Gastroesophageal sphincter (tissue), 4 donors: ENCODE data around the gene RIOK3. TPM values are rescaled to one million over a fixed set of nuclear protein-coding genes. Genes with fewer than 3 reads are reported as not detected.
"Not testable (repeated sequence)": the region's sequence is repeated elsewhere in the genome, so short reads cannot be mapped to it uniquely, and the experiment has no call there.

ENCODE experiments used
- ATAC-seq: fragments of 150-250 bp; one replicate; pipeline ENCODE4 v1.9.1; 2016; ENCODE audit warnings: mild to moderate bottlenecking, moderate library complexity
- H3K27ac ChIP-seq, 4 donors: fragments of 200-600 bp; sonication (generic) in 3 of 4; 1 replicate in 3 of 4; 2 replicates in 1 of 4; pipeline ENCODE4 v1.5.1; 2016 to 2019
- H3K27me3 ChIP-seq: fragments of 200-600 bp; sonication (generic); one replicate; pipeline ENCODE4 v1.5.1; 2019
- H3K36me3 ChIP-seq, 2 donors: fragments of 200-600 bp; sonication (generic); one replicate each; pipeline ENCODE4 v1.5.1; 2019; ENCODE audit warnings: control low read depth in 1 of 2
- H3K4me1 ChIP-seq, 3 donors: fragments of 200-600 bp; sonication (generic); 1 replicate in 2 of 3; 2 replicates in 1 of 3; pipeline ENCODE4 v1.5.1; 2016 to 2019; ENCODE audit warnings: control low read depth in 2 of 3
- H3K4me3 ChIP-seq, 2 donors: fragments of 200-600 bp; sonication (generic); one replicate each; pipeline ENCODE4 v1.5.1; 2019; ENCODE audit warnings: mild to moderate bottlenecking in 1 of 2, moderate library complexity in 1 of 2
- H3K9me3 ChIP-seq, 3 donors: fragments of 200-600 bp; sonication (generic); one replicate each; pipeline ENCODE4 v1.5.1; 2017 to 2019; ENCODE audit warnings: control low read depth in 2 of 3
- EP300 ChIP-seq: sonication (generic); formaldehyde crosslinking; IDR thresholded peaks from one replicate; pipeline ENCODE4 v1.6.1; 2017; ENCODE audit warnings: antibody characterized with exemption, mild to moderate bottlenecking
- POLR2A ChIP-seq, 2 donors: fragments of 450-650 bp; IDR thresholded peaks; one replicate each; pipeline ENCODE4 v1.6.1; 2017; ENCODE audit warnings: antibody characterized with exemption in 2 of 2, mild to moderate bottlenecking in 2 of 2, moderate library complexity in 1 of 2
- POLR2AphosphoS5 ChIP-seq: sonication (generic); formaldehyde crosslinking; IDR thresholded peaks from one replicate; pipeline ENCODE4 v1.6.1; 2017; ENCODE audit warnings: antibody characterized with exemption
- WGBS, 2 donors: methylation state at CpG; one replicate each; pipeline ENCODE4 v1.1.5; 2018; ENCODE audit warnings: low coverage in 1 of 2; 5-methylcytosine and 5-hydroxymethylcytosine counted together
- total RNA-seq, 4 donors: library from RNA; depleted of rRNA; stranded (reverse); fragments of >200 nt; gene quantifications; one replicate each; pipeline ENCODE4 v1.1.0, GENCODE V29; 2016
- TF ChIP-seq, protein P1 (sequence below), 4 experiments: fragments of 200-600 bp in 2 of 4; fragments of 450-650 bp in 2 of 4; sonication (generic) in 1 of 4; IDR thresholded peaks; one replicate each; pipeline ENCODE4 v1.5.1; 2017 to 2019; ENCODE audit warnings: antibody characterized with exemption in 4 of 4, mild to moderate bottlenecking in 2 of 4, moderate library complexity in 2 of 4

Gene RIOK3
- total RNA-seq, 4 donors from 2014 or later, result 30.8 to 84.1 (median 51.3) TPM

DNA sequence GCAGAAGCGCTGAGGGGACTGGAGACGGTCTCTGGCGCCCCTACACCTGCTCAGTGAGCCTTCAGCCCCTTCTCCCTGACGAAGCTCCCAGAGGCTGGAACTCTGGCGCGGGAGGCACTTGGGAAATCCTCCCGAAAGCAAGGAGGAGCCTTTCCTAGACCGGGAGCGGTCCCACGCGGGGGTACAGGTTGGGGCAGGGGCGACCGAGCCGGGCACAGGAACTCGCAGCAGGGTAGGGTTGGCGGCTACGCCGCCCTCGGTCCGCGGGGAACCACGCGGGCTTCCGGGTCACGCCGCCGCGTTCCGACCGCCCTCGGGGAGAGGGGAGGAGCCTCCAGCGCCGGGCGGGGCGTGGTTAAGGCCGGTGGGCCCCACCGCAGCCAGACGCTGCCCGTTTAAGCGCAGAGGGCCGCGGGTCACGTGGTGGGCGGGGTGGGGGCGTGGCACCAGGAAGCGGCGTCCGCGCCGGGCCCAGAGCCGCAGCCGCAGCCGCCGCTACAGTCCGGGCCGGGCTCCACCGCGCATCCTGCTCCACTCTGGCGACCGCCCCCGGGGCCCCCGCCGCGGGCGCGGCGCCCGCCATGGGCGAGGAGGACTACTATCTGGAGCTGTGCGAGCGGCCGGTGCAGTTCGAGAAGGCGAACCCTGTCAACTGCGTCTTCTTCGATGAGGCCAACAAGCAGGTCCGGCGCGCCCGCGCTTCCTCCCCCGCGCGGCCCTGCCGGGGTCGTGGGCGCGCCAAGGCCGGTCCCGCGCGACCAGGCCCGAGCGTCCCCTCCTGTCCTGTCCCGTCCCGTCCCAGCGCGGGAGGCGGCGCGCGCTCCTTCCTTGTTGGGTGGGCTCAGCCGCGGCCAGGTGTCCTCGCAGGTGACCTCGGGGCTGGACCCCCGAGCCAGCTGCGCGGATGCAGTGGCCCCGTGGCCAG is 50.2 kb downstream of the RIOK3 start, which contains the start of gene RMC1:
Gene RMC1, plus strand, starts transcription at position 474 of the 925 bp plus-strand sequence. Its CDS starts 108 bp downstream, at position 582.
- H3K27me3 ChIP-seq, result no peaks in the 10 kb centered on the region
- peak within 1 kb of the TSS; percentile 92 to 98 for H3K4me3 ChIP-seq
- WGBS, 2 donors, result 0% methylated on average over 3 to 9 of the region's 110 CpGs
- peaks cover 6 to 54% (median 10%) of the 10 kb centered on the region in 3 donors for H3K4me1 ChIP-seq
- H3K27ac ChIP-seq, result peak within 1 kb of the TSS; percentile 84 to 96 (median 92)
- no peaks in the 10 kb centered on the region for H3K9me3 ChIP-seq
- ATAC-seq, result peak; percentile 98
- TF ChIP-seq POLR2AphosphoS5 (peak; percentile 71), EP300 (no peak), POLR2A (IDR thresholded peaks at IDR 0.05) (peak; percentile 74 to 91)
- TF ChIP-seq, protein P1, sequence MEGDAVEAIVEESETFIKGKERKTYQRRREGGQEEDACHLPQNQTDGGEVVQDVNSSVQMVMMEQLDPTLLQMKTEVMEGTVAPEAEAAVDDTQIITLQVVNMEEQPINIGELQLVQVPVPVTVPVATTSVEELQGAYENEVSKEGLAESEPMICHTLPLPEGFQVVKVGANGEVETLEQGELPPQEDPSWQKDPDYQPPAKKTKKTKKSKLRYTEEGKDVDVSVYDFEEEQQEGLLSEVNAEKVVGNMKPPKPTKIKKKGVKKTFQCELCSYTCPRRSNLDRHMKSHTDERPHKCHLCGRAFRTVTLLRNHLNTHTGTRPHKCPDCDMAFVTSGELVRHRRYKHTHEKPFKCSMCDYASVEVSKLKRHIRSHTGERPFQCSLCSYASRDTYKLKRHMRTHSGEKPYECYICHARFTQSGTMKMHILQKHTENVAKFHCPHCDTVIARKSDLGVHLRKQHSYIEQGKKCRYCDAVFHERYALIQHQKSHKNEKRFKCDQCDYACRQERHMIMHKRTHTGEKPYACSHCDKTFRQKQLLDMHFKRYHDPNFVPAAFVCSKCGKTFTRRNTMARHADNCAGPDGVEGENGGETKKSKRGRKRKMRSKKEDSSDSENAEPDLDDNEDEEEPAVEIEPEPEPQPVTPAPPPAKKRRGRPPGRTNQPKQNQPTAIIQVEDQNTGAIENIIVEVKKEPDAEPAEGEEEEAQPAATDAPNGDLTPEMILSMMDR (IDR thresholded peaks at IDR 0.05), result peak in 2 of 4 experiments; percentile 2 to 51
- H3K36me3 ChIP-seq, result peaks cover 0 to 22% of the 10 kb centered on the region in 2 donors

GRCh38 chr18:23503963-23504344 is 50.9 kb downstream of the RIOK3 start:
- peak overlapping the region; percentile 92 to 98 for H3K4me3 ChIP-seq
- H3K9me3 ChIP-seq, result no peaks in the 10 kb centered on the region
- H3K27ac ChIP-seq, result peak overlapping the region; percentile 36 to 96 (median 92)
- TF ChIP-seq EP300, result no peak
- no peak for ATAC-seq
- no peaks in the 10 kb centered on the region for H3K27me3 ChIP-seq
- 2 to 3% methylated on average over 15 to 16 of the region's 21 CpGs for WGBS, 2 donors
- peaks cover 0 to 28% of the 10 kb centered on the region in 2 donors for H3K36me3 ChIP-seq
- H3K4me1 ChIP-seq, result peaks cover 6 to 54% (median 10%) of the 10 kb centered on the region in 3 donors

- TF ChIP-seq, protein P1 (IDR thresholded peaks at IDR 0.05), result no peak
- TF ChIP-seq EP300, result no peak
- Histone ChIP-seq H3K27me3 (no peaks in the 10 kb centered on the region), H3K27ac (peak overlapping the region in 1 of 4 donors; percentile 92), H3K36me3 (peaks cover 0 to 35% of the 10 kb centered on the region in 2 donors), H3K9me3 (no peaks in the 10 kb centered on the region), H3K4me1 (peaks cover 6 to 54% (median 10%) of the 10 kb centered on the region in 3 donors), H3K4me3 (peak overlapping the region in 1 of 2 donors; percentile 98)
- ATAC-seq, result no peak
- WGBS, 2 donors, result 84 to 100% methylated on average over 1 to 2 of the region's 3 CpGs
Observed at GRCh38 chr18:23504720-23505119, 51.6 kb downstream of the RIOK3 start.

DNA sequence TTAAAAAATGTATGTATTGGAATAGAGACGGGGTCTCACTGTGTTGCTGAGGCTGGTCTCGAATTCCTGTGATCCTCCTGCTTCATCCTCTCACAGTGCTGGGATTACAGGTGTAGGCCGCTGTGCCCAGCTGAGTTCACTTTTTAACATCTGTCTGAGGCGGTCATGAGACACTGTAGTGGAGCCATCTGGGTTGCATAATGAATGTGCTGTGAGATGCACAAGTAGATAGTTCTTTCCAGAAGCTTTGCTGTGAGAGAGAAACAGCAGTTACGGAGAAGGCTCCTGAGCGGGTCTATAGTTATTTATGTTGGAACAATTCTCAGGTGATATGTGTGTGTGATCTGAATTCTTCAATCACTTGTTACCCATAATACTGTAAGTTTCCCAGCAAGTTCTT is 53.3 kb downstream of the RIOK3 start:
- no peak overlapping the region for H3K27ac ChIP-seq
- WGBS, 2 donors, result 84 to 94% methylated on average over 5 to 6 of the region's 6 CpGs

DNA sequence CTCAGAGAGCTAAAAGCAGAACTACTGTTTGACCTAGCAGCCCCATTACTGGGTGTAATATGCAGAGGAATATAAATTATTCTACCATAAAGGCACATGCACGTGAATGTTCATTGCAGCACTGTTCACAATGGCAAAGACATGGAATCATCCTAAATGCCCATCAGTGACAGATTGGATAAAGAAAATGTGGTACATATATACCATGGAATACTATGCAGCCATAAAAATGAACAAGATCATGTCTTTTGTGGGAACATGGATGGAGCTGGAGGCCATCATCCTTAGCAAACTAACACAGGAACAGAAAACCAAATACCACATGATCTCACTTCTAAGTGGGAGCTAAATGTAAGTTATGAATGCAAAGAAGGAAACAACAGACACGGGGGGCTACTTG is 57.8 kb downstream of the RIOK3 start:
- H3K27ac ChIP-seq, H3K27me3 ChIP-seq, ATAC-seq, H3K4me3 ChIP-seq, H3K9me3 ChIP-seq: not testable (repeated sequence)
- 87 to 97% methylated on average over 2 of the region's 2 CpGs for WGBS, 2 donors
- Histone ChIP-seq H3K36me3 (peaks cover 0 to 91% of the 10 kb centered on the region in 2 donors), H3K4me1 (peaks cover 0 to 27% (median 0%) of the 10 kb centered on the region in 3 donors)

More for the DNA sequence above, 53.3 kb downstream of the RIOK3 start:
- no peak for ATAC-seq
- H3K27me3 ChIP-seq, result no peaks in the 10 kb centered on the region
- peaks cover 0 to 52% of the 10 kb centered on the region in 2 donors for H3K36me3 ChIP-seq
- peaks cover 6 to 54% (median 10%) of the 10 kb centered on the region in 3 donors for H3K4me1 ChIP-seq
- no peaks in the 10 kb centered on the region for H3K9me3 ChIP-seq
- TF ChIP-seq, protein P1 (IDR thresholded peaks at IDR 0.05), result no peak
- no peak for TF ChIP-seq EP300
- no peak for TF ChIP-seq POLR2AphosphoS5
- TF ChIP-seq POLR2A (IDR thresholded peaks at IDR 0.05), result no peak
- H3K4me3 ChIP-seq, result no peak overlapping the region

GRCh38 chr18:23512216-23512615 is 59.1 kb downstream of the RIOK3 start:
- Histone ChIP-seq H3K4me1 (peaks cover 0 to 18% (median 0%) of the 10 kb centered on the region in 3 donors), H3K36me3 (peaks cover 0 to 90% of the 10 kb centered on the region in 2 donors)
- not testable (repeated sequence) for H3K27ac ChIP-seq, H3K27me3 ChIP-seq, H3K4me3 ChIP-seq, ATAC-seq, H3K9me3 ChIP-seq
- 89 to 91% methylated on average over 6 to 7 of the region's 7 CpGs for WGBS, 2 donors
